Stomach (tissue), 9 donors: ENCODE data around the gene NRCAM. TPM values are rescaled to one million over a fixed set of nuclear protein-coding genes. Genes with fewer than 3 reads are reported as not detected.

Experiments used
- DNase-seq, 2 donors: peaks; one replicate each; pipeline versions ENCODE4 v3.0.0 to v3.0.0-alpha.2; 2013 to 2019
- H3K27ac ChIP-seq, 5 donors: fragments of 200-600 bp in 4 of 5; sonication (generic) in 4 of 5; one replicate each; pipeline ENCODE4 v1.5.1; 2013 to 2019; ENCODE audit warnings: mild to moderate bottlenecking in 1 of 5, moderate library complexity in 1 of 5
- H3K27me3 ChIP-seq, 3 donors: fragments of 200-600 bp; sonication (generic); one replicate each; pipeline ENCODE4 v1.5.1; 2017 to 2019; ENCODE audit warnings: mixed run types in 1 of 3
- H3K36me3 ChIP-seq, 4 donors: fragments of 200-600 bp; sonication (generic); 1 replicate in 3 of 4; 2 replicates in 1 of 4; pipeline ENCODE4 v1.5.1; 2016 to 2019
- H3K4me1 ChIP-seq, 4 donors: fragments of 200-600 bp; sonication (generic); one replicate each; pipeline ENCODE4 v1.5.1; 2016 to 2019
- H3K4me3 ChIP-seq, 4 donors: fragments of 200-600 bp; sonication (generic) in 3 of 4; one replicate each; pipeline ENCODE4 v1.5.1; 2016 to 2019; ENCODE audit warnings: mild to moderate bottlenecking in 1 of 4
- H3K9me3 ChIP-seq, 4 donors: fragments of 200-600 bp; sonication (generic); one replicate each; pipeline ENCODE4 v1.5.1; 2016 to 2019
- EP300 ChIP-seq: sonication (generic); formaldehyde crosslinking; IDR thresholded peaks from one replicate; pipeline ENCODE4 v1.6.1; 2017; ENCODE audit warnings: antibody characterized with exemption
- POLR2A ChIP-seq, 4 donors: fragments of 450-650 bp; IDR thresholded peaks; one replicate each; pipeline ENCODE4 v1.6.1; 2016; ENCODE audit warnings: antibody characterized with exemption in 4 of 4, control low read depth in 2 of 4, mild to moderate bottlenecking in 1 of 4, moderate library complexity in 1 of 4
- POLR2AphosphoS5 ChIP-seq, 3 donors: sonication (generic); formaldehyde crosslinking; IDR thresholded peaks; one replicate each; pipeline ENCODE4 v1.6.1; 2016; ENCODE audit warnings: antibody characterized with exemption in 3 of 3
- WGBS, 5 donors: extraction: QIAGEN DNeasy Blood & Tissue Kit in 3 of 5; methylation state at CpG; one replicate each; pipeline versions ENCODE4 v1.1.5 to v1.1.7; 2013 to 2018; 5-methylcytosine and 5-hydroxymethylcytosine counted together
- intact Hi-C: fragments of 100-400 bp; cut with DNase I; formaldehyde crosslinking; loops from one replicate; pipeline ENCODE4 v1.15.1; 2023; ENCODE audit warnings: low total_unique reads
- polyA plus RNA-seq, 3 donors: library from polyadenylated mRNA; stranded (reverse); fragments of 200-250 nt; gene quantifications; one replicate each; pipeline ENCODE4 v1.2.3, GENCODE V29; 2013
- total RNA-seq, 5 donors: library from RNA; depleted of rRNA; stranded (reverse); fragments of >200 nt; gene quantifications; one replicate each; pipeline versions ENCODE4 v1.1.0 to v1.2.3, GENCODE V29; 2014 to 2016
- TF ChIP-seq, protein P1 (sequence below), 7 experiments: fragments of 450-650 bp in 4 of 7; fragments of 200-600 bp in 3 of 7; sonication (generic) in 3 of 7; IDR thresholded peaks; one replicate each; pipeline ENCODE4 v1.5.1; 2016 to 2019; ENCODE audit warnings: antibody characterized with exemption in 7 of 7, control low read depth in 2 of 7, mild to moderate bottlenecking in 1 of 7
- donor health status: healthy with polysubstance abuse.
- donor health status: Bipolar disorder and iron deficiency.
- donor health status: healthy.

NRCAM gene
- total and polyA plus RNA-seq, 8 donors = 1.2 to 9.4 (median 2.3) TPM

DNA sequence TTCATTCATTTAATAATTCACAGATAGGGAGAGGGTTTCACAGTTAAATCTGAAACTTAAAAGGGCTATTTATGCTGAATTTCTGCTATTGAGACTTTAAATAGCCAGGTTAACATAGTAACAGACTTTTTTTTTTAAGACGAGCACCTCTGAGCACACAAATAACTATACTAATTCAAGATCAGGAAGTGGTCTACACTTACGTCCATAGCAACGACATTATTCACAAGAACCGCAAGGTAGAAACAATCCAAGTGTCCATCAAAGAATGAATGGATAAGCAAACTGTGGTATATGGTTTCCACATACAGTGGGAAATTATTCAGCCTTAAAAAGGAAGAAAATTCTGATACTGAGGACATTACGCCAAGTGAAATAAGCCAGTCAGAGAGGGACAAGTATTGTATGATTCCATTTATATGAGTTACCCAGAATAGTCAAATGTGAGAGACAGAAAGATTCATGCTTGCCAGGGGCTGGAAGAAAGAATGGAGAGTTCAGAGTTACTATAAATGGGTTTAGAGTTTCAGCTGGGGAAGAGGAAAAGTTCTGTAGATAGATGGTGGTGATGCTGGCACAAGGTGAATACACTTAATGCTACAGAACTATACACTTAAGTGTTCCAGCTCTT lies 185.7 kb downstream of the NRCAM start:
- intact Hi-C loops = no loop called here
- no peaks in the 10 kb centered on the region for H3K9me3 ChIP-seq
- TF ChIP-seq, protein P1, sequence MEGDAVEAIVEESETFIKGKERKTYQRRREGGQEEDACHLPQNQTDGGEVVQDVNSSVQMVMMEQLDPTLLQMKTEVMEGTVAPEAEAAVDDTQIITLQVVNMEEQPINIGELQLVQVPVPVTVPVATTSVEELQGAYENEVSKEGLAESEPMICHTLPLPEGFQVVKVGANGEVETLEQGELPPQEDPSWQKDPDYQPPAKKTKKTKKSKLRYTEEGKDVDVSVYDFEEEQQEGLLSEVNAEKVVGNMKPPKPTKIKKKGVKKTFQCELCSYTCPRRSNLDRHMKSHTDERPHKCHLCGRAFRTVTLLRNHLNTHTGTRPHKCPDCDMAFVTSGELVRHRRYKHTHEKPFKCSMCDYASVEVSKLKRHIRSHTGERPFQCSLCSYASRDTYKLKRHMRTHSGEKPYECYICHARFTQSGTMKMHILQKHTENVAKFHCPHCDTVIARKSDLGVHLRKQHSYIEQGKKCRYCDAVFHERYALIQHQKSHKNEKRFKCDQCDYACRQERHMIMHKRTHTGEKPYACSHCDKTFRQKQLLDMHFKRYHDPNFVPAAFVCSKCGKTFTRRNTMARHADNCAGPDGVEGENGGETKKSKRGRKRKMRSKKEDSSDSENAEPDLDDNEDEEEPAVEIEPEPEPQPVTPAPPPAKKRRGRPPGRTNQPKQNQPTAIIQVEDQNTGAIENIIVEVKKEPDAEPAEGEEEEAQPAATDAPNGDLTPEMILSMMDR (IDR thresholded peaks at IDR 0.05) = no peak
- no peak for TF ChIP-seq POLR2AphosphoS5 (IDR thresholded peaks at IDR 0.05)
- TF ChIP-seq POLR2A (IDR thresholded peaks at IDR 0.05) = no peak
- TF ChIP-seq EP300 = no peak
- H3K4me1 ChIP-seq = no peaks in the 10 kb centered on the region
- H3K4me3 ChIP-seq = no peak overlapping the region
- WGBS, 5 donors = 59 to 64% (median 61%) methylated on average over 5 of the region's 5 CpGs
- no peak for DNase-seq
- H3K27me3 ChIP-seq = no peaks in the 10 kb centered on the region
- H3K36me3 ChIP-seq = no peaks in the 10 kb centered on the region
- H3K27ac ChIP-seq = no peak overlapping the region

DNA sequence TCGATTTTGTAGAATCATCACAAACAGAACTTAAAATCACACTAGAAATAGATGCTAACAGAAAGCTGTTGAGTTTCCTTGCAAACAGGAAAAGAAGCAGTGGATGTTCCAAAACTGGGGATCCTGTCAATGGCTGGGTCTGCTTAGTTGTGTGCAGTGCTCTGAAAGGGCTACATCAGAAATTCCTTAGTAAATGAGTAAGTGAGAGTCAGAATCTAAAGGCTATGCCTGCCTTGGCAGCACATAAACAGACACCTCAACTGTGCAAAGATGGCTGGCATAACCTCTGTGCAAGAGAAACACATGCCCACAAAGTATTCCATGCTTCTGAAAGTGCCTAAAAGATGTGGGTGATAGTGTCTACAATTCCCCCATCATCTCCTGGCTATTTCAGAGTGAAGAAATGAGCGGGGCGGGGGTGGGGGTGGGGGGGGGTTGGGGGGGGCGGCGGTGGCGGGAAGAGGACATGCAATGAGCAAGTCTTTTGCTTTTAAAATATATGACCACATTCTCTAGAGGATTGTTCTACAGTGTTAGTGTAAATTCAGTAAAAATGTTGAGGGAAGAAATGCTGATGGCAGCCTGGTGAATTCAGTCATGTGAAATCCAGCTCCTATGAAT lies 187.9 kb downstream of the NRCAM start:
- H3K27ac ChIP-seq = no peak overlapping the region
- no peaks in the 10 kb centered on the region for H3K36me3 ChIP-seq
- intact Hi-C loops = no loop called here
- H3K27me3 ChIP-seq = no peaks in the 10 kb centered on the region
- no peak for TF ChIP-seq POLR2AphosphoS5 (IDR thresholded peaks at IDR 0.05)
- TF ChIP-seq EP300 = no peak
- no peak for TF ChIP-seq POLR2A (IDR thresholded peaks at IDR 0.05)
- TF ChIP-seq, protein P1 (IDR thresholded peaks at IDR 0.05) = no peak
- 77 to 83% (median 82%) methylated on average over 6 of the region's 6 CpGs for WGBS, 5 donors
- no peak for DNase-seq
- no peak overlapping the region for H3K4me3 ChIP-seq
- no peaks in the 10 kb centered on the region for H3K9me3 ChIP-seq
- H3K4me1 ChIP-seq = no peaks in the 10 kb centered on the region

GRCh38 chr7:108267615-108268014 lies 188.6 kb downstream of the NRCAM start:
- Histone ChIP-seq H3K9me3 (no peaks in the 10 kb centered on the region), H3K27ac (no peak overlapping the region), H3K4me1 (no peaks in the 10 kb centered on the region), H3K4me3 (no peak overlapping the region), H3K36me3 (no peaks in the 10 kb centered on the region), H3K27me3 (no peaks in the 10 kb centered on the region)
- intact Hi-C loops = no loop called here
- 90 to 100% (median 100%) methylated on average over 1 of the region's 1 CpG for WGBS, 5 donors
- TF ChIP-seq EP300 (no peak), POLR2A (IDR thresholded peaks at IDR 0.05) (no peak), POLR2AphosphoS5 (IDR thresholded peaks at IDR 0.05) (no peak)
- TF ChIP-seq, protein P1 (IDR thresholded peaks at IDR 0.05) = no peak
- DNase-seq = no peak

DNA sequence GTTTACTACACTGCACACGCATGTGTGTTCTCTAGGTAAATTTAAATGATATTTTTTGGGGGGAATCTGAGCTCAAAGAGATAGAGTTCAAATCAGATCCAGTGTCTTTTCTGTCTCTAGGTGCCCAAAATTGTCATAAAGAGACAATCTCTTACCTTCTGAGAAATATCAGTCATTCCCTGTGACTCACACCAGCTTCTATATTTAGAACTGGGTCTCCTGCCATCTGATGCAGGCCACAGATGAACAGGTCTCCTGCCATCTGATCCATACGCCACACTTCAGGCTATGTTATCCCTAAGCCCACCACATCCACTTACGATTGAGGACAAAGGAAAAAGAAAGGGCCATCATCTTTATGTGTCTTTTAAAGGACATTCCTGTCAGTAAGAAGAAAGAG lies 189.7 kb downstream of the NRCAM start:
- Histone ChIP-seq H3K36me3 (no peaks in the 10 kb centered on the region), H3K4me3 (no peak overlapping the region), H3K27ac (no peak overlapping the region), H3K27me3 (no peaks in the 10 kb centered on the region), H3K9me3 (no peaks in the 10 kb centered on the region), H3K4me1 (no peaks in the 10 kb centered on the region)
- intact Hi-C loops = no loop called here
- no peak for DNase-seq
- TF ChIP-seq POLR2AphosphoS5 (IDR thresholded peaks at IDR 0.05) (no peak), POLR2A (IDR thresholded peaks at IDR 0.05) (no peak), EP300 (no peak)
- TF ChIP-seq, protein P1 (IDR thresholded peaks at IDR 0.05) = no peak
- 61 to 78% (median 72%) methylated on average over 3 of the region's 3 CpGs for WGBS, 5 donors
